PC-9 (cell line): Measurements from ENCODE around the gene EDA.

ENCODE experiments used
- CTCF ChIP-seq: fragments of 200-600 bp; sonication (generic); conservative IDR thresholded peaks from 2 replicates; pipeline ENCODE4 v1.6.1; 2017; ENCODE audit warnings: mixed run types, antibody characterized with exemption, mild to moderate bottlenecking, moderate library complexity
- EZH2 ChIP-seq: fragments of 200-600 bp; sonication (generic); IDR thresholded peaks from 2 replicates; pipeline ENCODE4 v1.8.0; 2017; ENCODE audit warnings: antibody characterized with exemption, low read depth

DNA sequence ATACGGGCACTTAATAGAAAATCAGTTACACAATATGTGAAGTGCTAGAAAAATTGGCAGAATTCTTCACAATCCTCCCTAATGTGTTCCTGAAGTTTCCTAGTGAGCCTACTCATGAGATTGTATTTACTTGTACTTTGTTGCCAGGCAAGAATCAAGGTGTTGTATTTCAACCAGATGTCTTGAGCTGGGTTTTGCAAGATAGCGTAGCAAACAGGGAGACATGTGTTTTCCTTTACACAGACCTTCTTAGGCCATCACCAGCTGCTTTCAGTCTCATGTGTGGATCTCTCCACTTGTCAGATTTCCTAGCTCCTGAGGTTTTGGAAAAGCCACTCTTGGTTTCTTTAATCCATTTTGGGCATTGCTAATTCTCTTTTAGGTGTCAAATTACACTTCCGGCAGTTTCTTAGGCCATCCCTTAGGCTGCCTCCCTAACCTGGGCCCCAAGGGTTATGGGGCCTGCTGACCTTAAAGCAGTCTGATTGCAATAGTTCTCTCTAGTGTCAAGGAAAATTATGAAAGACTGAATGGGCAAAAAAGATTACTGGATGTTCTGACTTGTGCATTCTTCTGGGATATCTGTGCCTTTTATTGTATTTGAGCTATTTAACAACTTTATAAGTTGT, 12.2 kb upstream of the EDA start:
- TF ChIP-seq CTCF (no peak), EZH2 (no peak)
